Lower leg skin (tissue), 4 donors: ENCODE data around the gene INSC. TPM values are rescaled to one million over a fixed set of nuclear protein-coding genes. Genes with fewer than 3 reads are reported as not detected.

ENCODE experiments used
- DNase-seq, 2 donors: peaks; one replicate each; pipeline ENCODE4 v3.0.0-alpha.2; 2019; ENCODE audit warnings: low spot score in 2 of 2
- H3K4me3 ChIP-seq: fragments of 200-600 bp; sonication (generic); 2 replicates; pipeline ENCODE4 v1.5.1; 2017; ENCODE audit warnings: mild to moderate bottlenecking, low read depth; ENCODE audit not compliant: poor library complexity, severe bottlenecking
- CTCF ChIP-seq, 3 donors: fragments of 450-650 bp; IDR thresholded peaks; one replicate each; pipeline ENCODE4 v1.5.1; 2016; ENCODE audit warnings: antibody characterized with exemption in 3 of 3, mild to moderate bottlenecking in 3 of 3, moderate library complexity in 2 of 3
- POLR2A ChIP-seq, 2 donors: fragments of 450-650 bp; IDR thresholded peaks; one replicate each; pipeline ENCODE4 v1.6.1; 2016 to 2017; ENCODE audit warnings: antibody characterized with exemption in 2 of 2, mild to moderate bottlenecking in 1 of 2, moderate library complexity in 1 of 2
- WGBS, 2 donors: methylation state at CpG; one replicate each; pipeline ENCODE4 v1.1.5; 2018; 5-methylcytosine and 5-hydroxymethylcytosine counted together
- intact Hi-C: fragments of 100-400 bp; cut with DNase I; formaldehyde crosslinking; loops from one replicate; pipeline ENCODE4 v1.15.0; 2023; ENCODE audit warnings: low total_unique reads
- total RNA-seq, 4 donors: library from RNA; depleted of rRNA; stranded (reverse); fragments of >200 nt; gene quantifications; one replicate each; pipeline ENCODE4 v1.1.0, GENCODE V29; 2016

Gene INSC
- total RNA-seq, 4 donors from 2014 or later: 0.23 to 0.27 TPM; not detected in 2

- WGBS, 2 donors: 22 to 25% methylated on average over 8 to 9 of the region's 10 CpGs
- no peak for TF ChIP-seq CTCF (IDR thresholded peaks at IDR 0.05)
- no peak for TF ChIP-seq POLR2A (IDR thresholded peaks at IDR 0.05)
Observed at GRCh38 chr11:15208378-15209222, 93.9 kb downstream of the INSC start.

GRCh38 chr11:15212876-15213275, 98.2 kb downstream of the INSC start:
- no peak for DNase-seq
- intact Hi-C loops: no loop called here
- TF ChIP-seq POLR2A (IDR thresholded peaks at IDR 0.05): no peak
- TF ChIP-seq CTCF (IDR thresholded peaks at IDR 0.05): no peak
- no peak overlapping the region for H3K4me3 ChIP-seq
- WGBS, 2 donors: 93 to 94% methylated on average over 4 of the region's 4 CpGs

More at GRCh38 chr11:15208378-15209222, 93.9 kb downstream of the INSC start:
- DNase-seq: peak; percentile 33 to 91
- intact Hi-C loops: loop anchor here (5.0 kb wide), 1 partner anchor 101 kb away; no protein-coding TSS in a partner anchor
- no peak overlapping the region for H3K4me3 ChIP-seq

- intact Hi-C loops: no loop called here
- TF ChIP-seq POLR2A (IDR thresholded peaks at IDR 0.05): no peak
- TF ChIP-seq CTCF (IDR thresholded peaks at IDR 0.05): no peak
- 55 to 59% methylated on average over 3 of the region's 3 CpGs for WGBS, 2 donors
- no peak for DNase-seq
- H3K4me3 ChIP-seq: no peak overlapping the region
Observed at GRCh38 chr11:15213471-15214231, 98.9 kb downstream of the INSC start.

- intact Hi-C loops: no loop called here
- TF ChIP-seq POLR2A (IDR thresholded peaks at IDR 0.05): no peak
- TF ChIP-seq CTCF (IDR thresholded peaks at IDR 0.05): no peak
- no peak for DNase-seq
- WGBS, 2 donors: 83 to 88% methylated on average over 2 of the region's 2 CpGs
- no peak overlapping the region for H3K4me3 ChIP-seq
Observed at GRCh38 chr11:15215005-15215404, 100.3 kb downstream of the INSC start.

- H3K4me3 ChIP-seq: no peak overlapping the region
- intact Hi-C loops: no loop called here
- no peak for TF ChIP-seq CTCF (IDR thresholded peaks at IDR 0.05)
- TF ChIP-seq POLR2A (IDR thresholded peaks at IDR 0.05): no peak
- DNase-seq: no peak
Observed at GRCh38 chr11:15216678-15217077, 102.0 kb downstream of the INSC start.
